IgD-negative memory B cell (primary cell): ENCODE measurements around the gene HEATR5A. TPM values are rescaled to one million over a fixed set of nuclear protein-coding genes. Genes with fewer than 3 reads are reported as not detected.
"Not testable (repeated sequence)": the region's sequence is repeated elsewhere in the genome, so short reads cannot be mapped to it uniquely, and the experiment has no call there.

ENCODE experiments used
- H3K27ac Mint-ChIP-seq, 3 donors: one replicate each; pipeline ENCODE4 v1.8.0; 2020 to 2022; ENCODE audit warnings: mild to moderate bottlenecking in 3 of 3, mixed read lengths in 3 of 3, moderate library complexity in 1 of 3
- H3K27me3 Mint-ChIP-seq: one replicate; pipeline ENCODE4 v1.8.0; 2021; ENCODE audit warnings: mixed read lengths
- H3K36me3 Mint-ChIP-seq: one replicate; pipeline ENCODE4 v1.8.0; 2020; ENCODE audit warnings: mild to moderate bottlenecking, mixed read lengths
- H3K4me1 Mint-ChIP-seq, 3 donors: one replicate each; pipeline ENCODE4 v1.8.0; 2020 to 2022; ENCODE audit warnings: mixed read lengths in 3 of 3, mild to moderate bottlenecking in 1 of 3
- H3K4me3 Mint-ChIP-seq, 4 donors: one replicate each; pipeline ENCODE4 v1.8.0; 2020 to 2022; ENCODE audit warnings: mild to moderate bottlenecking in 4 of 4, mixed read lengths in 4 of 4, moderate library complexity in 3 of 4
- H3K9me3 Mint-ChIP-seq, 3 donors: one replicate each; pipeline ENCODE4 v1.8.0; 2020 to 2021; ENCODE audit warnings: mixed read lengths in 3 of 3, mild to moderate bottlenecking in 1 of 3
- polyA plus RNA-seq: library from polyadenylated mRNA; unstranded; fragments of 300-500 nt; fragmentation: Illumina TruSeq; gene quantifications from one replicate; pipeline ENCODE4 v1.2.3, GENCODE V29; 2021

Gene HEATR5A
- polyA plus RNA-seq, 1 donor from 2014 or later, result 10.2 TPM

- Mint-ChIP-seq H3K9me3 (peaks cover 0 to 1% (median 0%) of the 10 kb centered on the region in 3 donors), H3K27ac (no peak overlapping the region)
Measured at GRCh38 chr14:31340297-31341063, 79.9 kb downstream of the HEATR5A start.

GRCh38 chr14:31339743-31340142 lies 80.6 kb downstream of the HEATR5A start:
- H3K27ac Mint-ChIP-seq, result no peak overlapping the region
- no peaks in the 10 kb centered on the region for H3K27me3 Mint-ChIP-seq
- H3K4me1 Mint-ChIP-seq, result no peaks in the 10 kb centered on the region
- H3K9me3 Mint-ChIP-seq, result peaks cover 0 to 1% (median 0%) of the 10 kb centered on the region in 3 donors
- peaks cover 14% of the 10 kb centered on the region for H3K36me3 Mint-ChIP-seq
- H3K4me3 Mint-ChIP-seq, result no peak overlapping the region

More at GRCh38 chr14:31340297-31341063, 79.9 kb downstream of the HEATR5A start:
- H3K4me1 Mint-ChIP-seq, result no peaks in the 10 kb centered on the region
- H3K4me3 Mint-ChIP-seq, result no peak overlapping the region
- H3K27me3 Mint-ChIP-seq, result no peaks in the 10 kb centered on the region
- peaks cover 12% of the 10 kb centered on the region for H3K36me3 Mint-ChIP-seq

- Mint-ChIP-seq H3K36me3 (peaks cover 17% of the 10 kb centered on the region), H3K27me3 (no peaks in the 10 kb centered on the region), H3K4me1 (no peaks in the 10 kb centered on the region), H3K9me3 (peaks cover 0 to 1% (median 0%) of the 10 kb centered on the region in 3 donors), H3K4me3 (no peak overlapping the region), H3K27ac (no peak overlapping the region)
Measured at GRCh38 chr14:31337331-31337730, 83.0 kb downstream of the HEATR5A start.

GRCh38 chr14:31336646-31337045 lies 83.7 kb downstream of the HEATR5A start:
- Mint-ChIP-seq H3K4me3 (no peak overlapping the region), H3K9me3 (peaks cover 2 to 6% (median 3%) of the 10 kb centered on the region in 3 donors), H3K36me3 (peaks cover 19% of the 10 kb centered on the region), H3K27ac (no peak overlapping the region), H3K4me1 (no peaks in the 10 kb centered on the region), H3K27me3 (no peaks in the 10 kb centered on the region)

GRCh38 chr14:31331395-31331794 lies 89.0 kb downstream of the HEATR5A start:
- peaks cover 16% of the 10 kb centered on the region for H3K36me3 Mint-ChIP-seq
- H3K27me3 Mint-ChIP-seq, H3K27ac Mint-ChIP-seq, H3K4me1 Mint-ChIP-seq: not testable (repeated sequence)
- H3K9me3 Mint-ChIP-seq, result peaks cover 6 to 12% (median 12%) of the 10 kb centered on the region in 3 donors
- peak overlapping the region in 1 of 4 donors; percentile 34 for H3K4me3 Mint-ChIP-seq

- H3K27me3 Mint-ChIP-seq, H3K4me1 Mint-ChIP-seq, H3K27ac Mint-ChIP-seq: not testable (repeated sequence)
Measured at GRCh38 chr14:31329876-31330521, 90.4 kb downstream of the HEATR5A start.

GRCh38 chr14:31326111-31326510 lies 94.2 kb downstream of the HEATR5A start:
- Mint-ChIP-seq H3K27me3 (no peaks in the 10 kb centered on the region), H3K4me1 (no peaks in the 10 kb centered on the region), H3K36me3 (peaks cover 11% of the 10 kb centered on the region), H3K4me3 (no peak overlapping the region), H3K9me3 (peaks cover under 1 to 6% (median 2%) of the 10 kb centered on the region in 3 donors), H3K27ac (no peak overlapping the region)

More at GRCh38 chr14:31329876-31330521, 90.4 kb downstream of the HEATR5A start:
- H3K9me3 Mint-ChIP-seq, result peaks cover 6 to 12% (median 12%) of the 10 kb centered on the region in 3 donors
- H3K4me3 Mint-ChIP-seq, result peak overlapping the region in 1 of 4 donors; percentile 41
- peaks cover 15% of the 10 kb centered on the region for H3K36me3 Mint-ChIP-seq

GRCh38 chr14:31323419-31323818 lies 96.9 kb downstream of the HEATR5A start:
- H3K27ac Mint-ChIP-seq, result no peak overlapping the region
- H3K9me3 Mint-ChIP-seq, result no peaks in the 10 kb centered on the region
- no peaks in the 10 kb centered on the region for H3K4me1 Mint-ChIP-seq
- H3K36me3 Mint-ChIP-seq, result peaks cover 13% of the 10 kb centered on the region
- H3K27me3 Mint-ChIP-seq, result no peaks in the 10 kb centered on the region
- H3K4me3 Mint-ChIP-seq, result no peak overlapping the region

GRCh38 chr14:31320922-31321766 lies 99.2 kb downstream of the HEATR5A start:
- no peaks in the 10 kb centered on the region for H3K4me1 Mint-ChIP-seq
- no peak overlapping the region for H3K27ac Mint-ChIP-seq
- H3K9me3 Mint-ChIP-seq, result no peaks in the 10 kb centered on the region

GRCh38 chr14:31320216-31320615 lies 100.1 kb downstream of the HEATR5A start:
- H3K27me3 Mint-ChIP-seq, result no peaks in the 10 kb centered on the region
- H3K36me3 Mint-ChIP-seq, result peaks cover 13% of the 10 kb centered on the region
- peak overlapping the region in 1 of 3 donors; percentile 63 for H3K27ac Mint-ChIP-seq
- H3K9me3 Mint-ChIP-seq, result no peaks in the 10 kb centered on the region
- H3K4me1 Mint-ChIP-seq, result no peaks in the 10 kb centered on the region
- H3K4me3 Mint-ChIP-seq, result no peak overlapping the region

More at GRCh38 chr14:31320922-31321766, 99.2 kb downstream of the HEATR5A start:
- peaks cover 13% of the 10 kb centered on the region for H3K36me3 Mint-ChIP-seq
- H3K27me3 Mint-ChIP-seq, result no peaks in the 10 kb centered on the region
- no peak overlapping the region for H3K4me3 Mint-ChIP-seq

- H3K4me3 Mint-ChIP-seq, result no peak overlapping the region
- H3K9me3 Mint-ChIP-seq, result no peaks in the 10 kb centered on the region
- no peaks in the 10 kb centered on the region for H3K27me3 Mint-ChIP-seq
- H3K4me1 Mint-ChIP-seq, result no peaks in the 10 kb centered on the region
- H3K27ac Mint-ChIP-seq, result no peak overlapping the region
- H3K36me3 Mint-ChIP-seq, result peaks cover 13% of the 10 kb centered on the region
Measured at GRCh38 chr14:31319701-31320100, 100.6 kb downstream of the HEATR5A start.

GRCh38 chr14:31312934-31313333 lies 107.4 kb downstream of the HEATR5A start:
- Mint-ChIP-seq H3K4me1 (no peaks in the 10 kb centered on the region), H3K4me3 (no peak overlapping the region), H3K27ac (no peak overlapping the region), H3K27me3 (no peaks in the 10 kb centered on the region), H3K36me3 (peaks cover 4% of the 10 kb centered on the region), H3K9me3 (no peaks in the 10 kb centered on the region)

GRCh38 chr14:31312370-31312769 lies 108.0 kb downstream of the HEATR5A start:
- not testable (repeated sequence) for H3K27ac Mint-ChIP-seq, H3K9me3 Mint-ChIP-seq, H3K36me3 Mint-ChIP-seq, H3K4me3 Mint-ChIP-seq, H3K4me1 Mint-ChIP-seq, H3K27me3 Mint-ChIP-seq

GRCh38 chr14:31307618-31308017 lies 112.7 kb downstream of the HEATR5A start:
- H3K9me3 Mint-ChIP-seq, result no peaks in the 10 kb centered on the region
- H3K4me1 Mint-ChIP-seq, result no peaks in the 10 kb centered on the region
- H3K4me3 Mint-ChIP-seq, result no peak overlapping the region
- no peak overlapping the region for H3K27ac Mint-ChIP-seq
- no peaks in the 10 kb centered on the region for H3K27me3 Mint-ChIP-seq
- peaks cover 1% of the 10 kb centered on the region for H3K36me3 Mint-ChIP-seq

GRCh38 chr14:31307198-31307597 lies 113.2 kb downstream of the HEATR5A start:
- no peaks in the 10 kb centered on the region for H3K9me3 Mint-ChIP-seq
- no peaks in the 10 kb centered on the region for H3K4me1 Mint-ChIP-seq
- no peak overlapping the region for H3K4me3 Mint-ChIP-seq
- H3K27ac Mint-ChIP-seq, result no peak overlapping the region
- no peaks in the 10 kb centered on the region for H3K27me3 Mint-ChIP-seq
- no peaks in the 10 kb centered on the region for H3K36me3 Mint-ChIP-seq
